Esophagus squamous epithelium (tissue), 5 donors: Measurements from ENCODE around the gene ZNF277. TPM values are rescaled to one million over a fixed set of nuclear protein-coding genes. Genes with fewer than 3 reads are reported as not detected.

Experiments
- DNase-seq: peaks from one replicate; lab custom pipeline; 2025; lab: John Stamatoyannopoulos, UW
- H3K27ac ChIP-seq, 4 donors: fragments of 200-600 bp; sonication (generic); one replicate each; pipeline ENCODE4 v1.5.1; 2016 to 2019; ENCODE audit warnings: mild to moderate bottlenecking in 1 of 4
- H3K27me3 ChIP-seq, 4 donors: fragments of 200-600 bp; sonication (generic); 1 replicate in 3 of 4; 2 replicates in 1 of 4; pipeline versions ENCODE4 v1.5.1 to v1.6.0; 2017 to 2021; ENCODE audit warnings: antibody characterized with exemption in 1 of 4
- H3K36me3 ChIP-seq, 3 donors: fragments of 200-600 bp; sonication (generic); one replicate each; pipeline ENCODE4 v1.5.1; 2016 to 2019
- H3K4me1 ChIP-seq, 3 donors: fragments of 200-600 bp; sonication (generic); one replicate each; pipeline ENCODE4 v1.5.1; 2017 to 2019
- H3K4me3 ChIP-seq, 4 donors: fragments of 200-600 bp; sonication (generic); 1 replicate in 3 of 4; 2 replicates in 1 of 4; pipeline ENCODE4 v1.5.1; 2016 to 2019; ENCODE audit warnings: mild to moderate bottlenecking in 2 of 4, moderate library complexity in 1 of 4
- H3K9me3 ChIP-seq, 3 donors: fragments of 200-600 bp; sonication (generic); one replicate each; pipeline ENCODE4 v1.5.1; 2016 to 2019
- CTCF ChIP-seq, 6 experiments: fragments of 450-650 bp in 4 of 6; fragments of 200-600 bp in 2 of 6; sonication (generic) in 2 of 6; IDR thresholded peaks; one replicate each; pipeline ENCODE4 v1.5.1; 2016 to 2019; ENCODE audit warnings: antibody characterized with exemption in 6 of 6, mild to moderate bottlenecking in 4 of 6, moderate library complexity in 4 of 6
- POLR2A ChIP-seq, 4 donors: fragments of 450-650 bp; IDR thresholded peaks; one replicate each; pipeline ENCODE4 v1.6.1; 2017; ENCODE audit warnings: antibody characterized with exemption in 4 of 4, mild to moderate bottlenecking in 4 of 4, moderate library complexity in 3 of 4
- WGBS, 2 donors: methylation state at CpG; one replicate each; pipeline ENCODE4 v1.1.5; 2018; 5-methylcytosine and 5-hydroxymethylcytosine counted together
- intact Hi-C: fragments of 100-400 bp; cut with DNase I; formaldehyde crosslinking; loops from one replicate; pipeline ENCODE4 v1.15.0; 2022
- total RNA-seq, 4 donors: library from RNA; depleted of rRNA; stranded (reverse); fragments of >200 nt; gene quantifications; one replicate each; pipeline ENCODE4 v1.1.0, GENCODE V29; 2016
- donor health status: DM: yes; HTN: yes; CAD: no.

The ZNF277 gene
- total RNA-seq, 4 donors from 2014 or later = 7.3 to 32.0 (median 19.6) TPM

GRCh38 chr7:112280267-112280666 is 73.8 kb downstream of the ZNF277 start:
- Histone ChIP-seq H3K27me3 (no peaks in the 10 kb centered on the region), H3K9me3 (no peaks in the 10 kb centered on the region), H3K27ac (no peak overlapping the region), H3K4me1 (peaks cover 0 to 10% (median 0%) of the 10 kb centered on the region in 3 donors), H3K4me3 (no peak overlapping the region), H3K36me3 (no peaks in the 10 kb centered on the region)
- WGBS, 2 donors = 75 to 89% methylated on average over 2 of the region's 2 CpGs
- intact Hi-C loops = no loop called here
- TF ChIP-seq CTCF (IDR thresholded peaks at IDR 0.05) = no peak
- TF ChIP-seq POLR2A (IDR thresholded peaks at IDR 0.05) = no peak
- DNase-seq = no peak

GRCh38 chr7:112282476-112283188 is 76.1 kb downstream of the ZNF277 start:
- DNase-seq = no peak
- H3K4me3 ChIP-seq = no peak overlapping the region
- no peaks in the 10 kb centered on the region for H3K9me3 ChIP-seq
- peaks cover 0 to 2% (median 0%) of the 10 kb centered on the region in 3 donors for H3K36me3 ChIP-seq
- TF ChIP-seq POLR2A (IDR thresholded peaks at IDR 0.05) (no peak), CTCF (IDR thresholded peaks at IDR 0.05) (no peak)
- H3K27me3 ChIP-seq = no peaks in the 10 kb centered on the region
- H3K4me1 ChIP-seq = peaks cover 0 to 10% (median 0%) of the 10 kb centered on the region in 3 donors
- no peak overlapping the region for H3K27ac ChIP-seq
- intact Hi-C loops = no loop called here
- 100% methylated on average over 1 of the region's 1 CpG for WGBS, 2 donors

GRCh38 chr7:112283382-112283910 is 77.0 kb downstream of the ZNF277 start:
- no peak overlapping the region for H3K27ac ChIP-seq
- H3K36me3 ChIP-seq = peaks cover 0 to 10% (median 0%) of the 10 kb centered on the region in 3 donors
- WGBS, 2 donors = 88 to 90% methylated on average over 3 to 4 of the region's 4 CpGs
- no peak for DNase-seq
- no peaks in the 10 kb centered on the region for H3K9me3 ChIP-seq
- peaks cover 0 to 10% (median 0%) of the 10 kb centered on the region in 3 donors for H3K4me1 ChIP-seq
- intact Hi-C loops = no loop called here
- TF ChIP-seq POLR2A (IDR thresholded peaks at IDR 0.05) = no peak
- TF ChIP-seq CTCF (IDR thresholded peaks at IDR 0.05) = no peak
- no peak overlapping the region for H3K4me3 ChIP-seq
- H3K27me3 ChIP-seq = no peaks in the 10 kb centered on the region

GRCh38 chr7:112286250-112287086 is 80.0 kb downstream of the ZNF277 start:
- Histone ChIP-seq H3K4me3 (no peak overlapping the region), H3K36me3 (peaks cover 0 to 12% (median 0%) of the 10 kb centered on the region in 3 donors), H3K4me1 (peaks cover 0 to 10% (median 0%) of the 10 kb centered on the region in 3 donors), H3K9me3 (no peaks in the 10 kb centered on the region), H3K27ac (no peak overlapping the region), H3K27me3 (no peaks in the 10 kb centered on the region)
- intact Hi-C loops = no loop called here
- no peak for TF ChIP-seq POLR2A (IDR thresholded peaks at IDR 0.05)
- TF ChIP-seq CTCF (IDR thresholded peaks at IDR 0.05) = no peak
- DNase-seq = no peak
- WGBS, 2 donors = 59 to 64% methylated on average over 5 of the region's 5 CpGs
